Measurements from ENCODE around the gene VSTM2L. TPM values are rescaled to one million over a fixed set of nuclear protein-coding genes. Genes with fewer than 3 reads are reported as not detected.

VSTM2L gene
- total RNA-seq, 1 donor from 2014 or later = not detected

DNA sequence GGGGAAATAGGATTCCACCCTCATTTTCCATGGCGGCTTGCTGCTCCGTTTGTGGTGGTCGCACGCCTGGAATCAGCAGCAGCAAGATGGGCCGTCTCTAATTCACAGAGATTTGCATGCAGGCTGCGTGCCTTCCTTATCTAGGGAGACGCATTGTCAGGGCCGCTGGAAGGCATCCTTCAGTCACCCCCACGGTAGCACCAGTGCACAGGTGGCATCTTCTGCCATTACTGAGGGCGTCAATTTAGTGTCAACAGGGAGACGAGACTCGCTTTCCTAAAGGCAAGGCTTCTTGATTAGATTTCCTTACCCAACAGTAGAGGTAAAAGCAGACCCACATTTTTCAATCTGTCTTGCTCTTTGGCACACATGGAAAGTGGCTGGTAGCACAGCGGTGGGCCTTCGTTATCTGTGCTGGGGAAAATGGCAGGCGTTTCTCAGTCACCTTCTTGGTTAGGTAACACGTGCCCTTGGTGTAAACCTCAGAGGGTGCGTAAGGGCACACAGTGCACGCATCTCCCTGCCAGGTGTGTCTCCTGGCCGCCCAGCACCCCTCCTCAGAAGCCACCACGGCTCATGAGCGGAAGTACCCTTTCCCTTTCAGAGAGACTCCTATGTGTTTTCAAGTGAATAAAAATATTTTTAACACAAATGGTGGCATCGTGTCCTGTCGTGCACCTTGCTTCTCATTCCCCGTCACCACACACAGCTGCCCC lies 27.3 kb upstream of the VSTM2L start:
- no peaks in the 10 kb centered on the region for H3K4me1 ChIP-seq
- DNase-seq (ENCODE audit: extremely low spot score in 2 of 2) = no peak
- TF ChIP-seq POLR2A (IDR thresholded peaks at IDR 0.05) (no peak), POLR2AphosphoS5 (IDR thresholded peaks at IDR 0.05; ENCODE audit: insufficient read depth in 1 of 2, low read depth in 1 of 2) (no peak), CTCF (IDR thresholded peaks at IDR 0.05) (no peak)
- no peak overlapping the region for H3K4me3 ChIP-seq
- no peak overlapping the region for H3K27ac ChIP-seq
- peaks cover 0 to 16% of the 10 kb centered on the region in 2 donors for H3K36me3 ChIP-seq
- no peaks in the 10 kb centered on the region for H3K9me3 ChIP-seq
- no peaks in the 10 kb centered on the region for H3K27me3 ChIP-seq
- intact Hi-C loops (cut with DNase I) = no loop called here

GRCh38 chr20:37876863-37877262 lies 26.1 kb upstream of the VSTM2L start:
- TF ChIP-seq CTCF (IDR thresholded peaks at IDR 0.05) (no peak), POLR2A (IDR thresholded peaks at IDR 0.05) (no peak), POLR2AphosphoS5 (IDR thresholded peaks at IDR 0.05; ENCODE audit: insufficient read depth in 1 of 2, low read depth in 1 of 2) (no peak)
- DNase-seq (ENCODE audit: extremely low spot score in 2 of 2) = no peak
- Histone ChIP-seq H3K27ac (no peak overlapping the region), H3K4me3 (no peak overlapping the region), H3K36me3 (peaks cover 0 to 13% of the 10 kb centered on the region in 2 donors), H3K4me1 (no peaks in the 10 kb centered on the region), H3K27me3 (no peaks in the 10 kb centered on the region), H3K9me3 (no peaks in the 10 kb centered on the region)
- intact Hi-C loops (cut with DNase I) = no loop called here

- intact Hi-C loops (cut with DNase I) = no loop called here
- DNase-seq (ENCODE audit: extremely low spot score in 2 of 2) = no peak
- Histone ChIP-seq H3K27me3 (no peaks in the 10 kb centered on the region), H3K4me1 (no peaks in the 10 kb centered on the region), H3K4me3 (no peak overlapping the region), H3K27ac (no peak overlapping the region), H3K36me3 (peaks cover 0 to 13% of the 10 kb centered on the region in 2 donors), H3K9me3 (no peaks in the 10 kb centered on the region)
- TF ChIP-seq POLR2A (IDR thresholded peaks at IDR 0.05) (no peak), CTCF (IDR thresholded peaks at IDR 0.05) (no peak), POLR2AphosphoS5 (IDR thresholded peaks at IDR 0.05; ENCODE audit: insufficient read depth in 1 of 2, low read depth in 1 of 2) (no peak)
Measured at GRCh38 chr20:37877832-37878772, 24.8 kb upstream of the VSTM2L start.

DNA sequence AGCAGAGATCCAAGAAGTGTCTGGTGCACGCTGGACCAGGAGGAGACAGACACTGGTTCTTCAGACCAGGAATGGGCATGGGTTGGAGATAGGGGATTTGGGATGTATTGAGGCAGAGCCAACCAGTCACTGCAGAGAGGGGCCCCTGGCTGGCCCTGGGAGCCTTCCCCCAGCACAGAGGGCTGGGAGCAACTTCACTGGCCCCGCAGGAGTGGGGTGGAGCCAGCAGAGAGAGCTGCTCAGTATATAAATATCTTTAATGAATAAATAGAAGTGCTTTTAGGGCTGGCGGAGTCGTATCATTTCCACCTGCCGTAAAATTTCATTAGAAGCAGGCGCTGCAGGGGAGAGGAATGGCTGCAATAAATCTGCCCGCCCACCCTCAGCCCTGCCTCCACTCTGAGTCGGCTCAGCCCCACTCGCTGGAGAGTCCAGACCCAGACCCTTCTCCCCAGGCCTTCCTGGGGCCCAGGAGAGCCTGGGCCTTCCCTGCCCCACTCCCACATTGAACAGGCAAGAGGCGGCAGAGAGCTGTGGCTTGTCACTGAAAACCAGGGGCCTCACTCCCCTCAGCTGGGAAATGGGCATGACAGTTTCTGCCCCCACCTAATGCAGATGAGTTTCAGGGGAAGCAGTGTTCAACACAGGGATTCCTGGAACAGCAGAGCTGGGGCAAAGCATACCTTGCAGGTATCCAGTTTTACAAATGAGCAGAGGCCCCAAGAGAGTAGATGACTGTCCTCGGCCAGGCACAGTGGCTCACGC lies 23.9 kb upstream of the VSTM2L start:
- intact Hi-C loops (cut with DNase I) = no loop called here
- TF ChIP-seq POLR2A (IDR thresholded peaks at IDR 0.05) (no peak), CTCF (IDR thresholded peaks at IDR 0.05) (no peak), POLR2AphosphoS5 (IDR thresholded peaks at IDR 0.05; ENCODE audit: insufficient read depth in 1 of 2, low read depth in 1 of 2) (no peak)
- Histone ChIP-seq H3K4me3 (no peak overlapping the region), H3K4me1 (no peaks in the 10 kb centered on the region), H3K27ac (no peak overlapping the region), H3K27me3 (no peaks in the 10 kb centered on the region), H3K9me3 (no peaks in the 10 kb centered on the region), H3K36me3 (peaks cover 0 to 7% of the 10 kb centered on the region in 2 donors)
- no peak for DNase-seq (ENCODE audit: extremely low spot score in 2 of 2)

Data from vagina (tissue), 2 donors.